ENCODE data around the gene FAM107B. TPM values are rescaled to one million over a fixed set of nuclear protein-coding genes. Genes with fewer than 3 reads are reported as not detected.

FAM107B gene
- total RNA-seq, 1 donor from 2014 or later, result 220 TPM

- intact Hi-C loops (cut with micrococcal nuclease), result no loop called here
Measured at GRCh38 chr10:14779001-14779651, 4.4 kb upstream of the FAM107B start.

- intact Hi-C loops (cut with micrococcal nuclease), result no loop called here
Measured at GRCh38 chr10:14776546-14776945, 1.8 kb upstream of the FAM107B start.

- intact Hi-C loops (cut with micrococcal nuclease), result no loop called here
Measured at GRCh38 chr10:14775656-14776055, 959 bp upstream of the FAM107B start.

GRCh38 chr10:14774214-14774580 lies 500 bp downstream of the FAM107B start:
- intact Hi-C loops (cut with micrococcal nuclease), result no loop called here

GRCh38 chr10:14773551-14774213 lies 1.0 kb downstream of the FAM107B start:
- intact Hi-C loops (cut with micrococcal nuclease), result no loop called here

GRCh38 chr10:14772399-14772798 lies 2.3 kb downstream of the FAM107B start:
- intact Hi-C loops (cut with micrococcal nuclease), result no loop called here

- intact Hi-C loops (cut with micrococcal nuclease), result no loop called here
Measured at GRCh38 chr10:14770927-14771326, 3.8 kb downstream of the FAM107B start.

GRCh38 chr10:14761372-14761771 lies 13.3 kb downstream of the FAM107B start:
- intact Hi-C loops (cut with micrococcal nuclease), result no loop called here

GRCh38 chr10:14758994-14759664 lies 15.6 kb downstream of the FAM107B start:
- intact Hi-C loops (cut with micrococcal nuclease), result no loop called here

GRCh38 chr10:14758451-14758850 lies 16.2 kb downstream of the FAM107B start:
- intact Hi-C loops (cut with micrococcal nuclease), result no loop called here

- intact Hi-C loops (cut with micrococcal nuclease), result no loop called here
Measured at GRCh38 chr10:14757986-14758385, 16.7 kb downstream of the FAM107B start.

GRCh38 chr10:14757394-14757793 lies 17.3 kb downstream of the FAM107B start:
- intact Hi-C loops (cut with micrococcal nuclease), result no loop called here

- intact Hi-C loops (cut with micrococcal nuclease), result no loop called here
Measured at GRCh38 chr10:14753441-14753840, 21.3 kb downstream of the FAM107B start.

- intact Hi-C loops (cut with micrococcal nuclease), result no loop called here
Measured at GRCh38 chr10:14751921-14752320, 22.8 kb downstream of the FAM107B start.

GRCh38 chr10:14751014-14751896 lies 23.4 kb downstream of the FAM107B start:
- intact Hi-C loops (cut with micrococcal nuclease), result no loop called here

- intact Hi-C loops (cut with micrococcal nuclease), result no loop called here
Measured at GRCh38 chr10:14749070-14749809, 25.5 kb downstream of the FAM107B start.

- intact Hi-C loops (cut with micrococcal nuclease), result no loop called here
Measured at GRCh38 chr10:14748441-14748840, 26.3 kb downstream of the FAM107B start.

GRCh38 chr10:14742815-14743214 lies 31.9 kb downstream of the FAM107B start:
- intact Hi-C loops (cut with micrococcal nuclease), result no loop called here

- intact Hi-C loops (cut with micrococcal nuclease), result no loop called here
Measured at GRCh38 chr10:14742382-14742781, 32.3 kb downstream of the FAM107B start.

- intact Hi-C loops (cut with micrococcal nuclease), result no loop called here
Measured at GRCh38 chr10:14740684-14741247, 33.9 kb downstream of the FAM107B start.

All from T-helper 1 cell treated with Interleukin-12 subunit alpha and Interleukin-12 subunit beta and Interleukin-4 antibody, amounts not matched to agents 30 ng/mL and 1 ng/mL, for 36 hours (primary cell).